ENCODE results near the gene SHMT2. TPM values are rescaled to one million over a fixed set of nuclear protein-coding genes. Genes with fewer than 3 reads are reported as not detected.
"Not testable (repeated sequence)": the region's sequence is repeated elsewhere in the genome, so short reads cannot be mapped to it uniquely, and the experiment has no call there.

SHMT2 gene
- total and polyA plus RNA-seq, 5 donors: 17.9 to 33.2 (median 28.2) TPM

- H3K9me3 ChIP-seq (ENCODE audit: control insufficient read depth, low read length); H3K27me3 ChIP-seq (ENCODE audit: control insufficient read depth, insufficient read depth); DNase-seq; intact Hi-C loops (cut with DNase I); H3K27ac ChIP-seq (ENCODE audit: low read length); ATAC-seq; H3K4me1 ChIP-seq (ENCODE audit: control insufficient read depth, insufficient read depth, low read length); H3K4me3 ChIP-seq (ENCODE audit: low read length): not testable (repeated sequence)
- 98% methylated on average over 6 of the region's 6 CpGs for WGBS
Measured at GRCh38 chr12:57276233-57276632, 46.7 kb downstream of the SHMT2 start.

GRCh38 chr12:57276935-57277563 lies 47.5 kb downstream of the SHMT2 start:
- no peak overlapping the region for H3K4me3 ChIP-seq (ENCODE audit: low read length)
- no peak for DNase-seq

GRCh38 chr12:57278465-57279381 lies 49.2 kb downstream of the SHMT2 start:
- no peak for ATAC-seq
- Histone ChIP-seq H3K27me3 (ENCODE audit: control insufficient read depth, insufficient read depth) (no peaks in the 10 kb centered on the region), H3K9me3 (ENCODE audit: control insufficient read depth, low read length) (no peaks in the 10 kb centered on the region), H3K27ac (ENCODE audit: low read length) (no peak overlapping the region), H3K4me1 (ENCODE audit: control insufficient read depth, insufficient read depth, low read length) (no peaks in the 10 kb centered on the region), H3K4me3 (ENCODE audit: low read length) (no peak overlapping the region)
- 94% methylated on average over 15 of the region's 15 CpGs for WGBS
- no peak for DNase-seq
- intact Hi-C loops (cut with DNase I): no loop called here

More at GRCh38 chr12:57276935-57277563, 47.5 kb downstream of the SHMT2 start:
- no peaks in the 10 kb centered on the region for H3K9me3 ChIP-seq (ENCODE audit: control insufficient read depth, low read length)
- intact Hi-C loops (cut with DNase I): no loop called here
- no peaks in the 10 kb centered on the region for H3K27me3 ChIP-seq (ENCODE audit: control insufficient read depth, insufficient read depth)
- peaks cover 4% of the 10 kb centered on the region for H3K4me1 ChIP-seq (ENCODE audit: control insufficient read depth, insufficient read depth, low read length)
- 60% methylated on average over 4 of the region's 4 CpGs for WGBS
- H3K27ac ChIP-seq (ENCODE audit: low read length): no peak overlapping the region
- ATAC-seq: no peak

- H3K27me3 ChIP-seq (ENCODE audit: control insufficient read depth, insufficient read depth): no peaks in the 10 kb centered on the region
Measured at GRCh38 chr12:57280211-57281062, 50.9 kb downstream of the SHMT2 start.

GRCh38 chr12:57282073-57282472 lies 52.6 kb downstream of the SHMT2 start:
- DNase-seq; H3K27ac ChIP-seq (ENCODE audit: low read length); H3K4me3 ChIP-seq (ENCODE audit: low read length); H3K4me1 ChIP-seq (ENCODE audit: control insufficient read depth, insufficient read depth, low read length); H3K9me3 ChIP-seq (ENCODE audit: control insufficient read depth, low read length); ATAC-seq; H3K27me3 ChIP-seq (ENCODE audit: control insufficient read depth, insufficient read depth); intact Hi-C loops (cut with DNase I): not testable (repeated sequence)
- WGBS: 95% methylated on average over 12 of the region's 12 CpGs

More at GRCh38 chr12:57280211-57281062, 50.9 kb downstream of the SHMT2 start:
- Histone ChIP-seq H3K4me1 (ENCODE audit: control insufficient read depth, insufficient read depth, low read length) (no peaks in the 10 kb centered on the region), H3K4me3 (ENCODE audit: low read length) (no peak overlapping the region), H3K27ac (ENCODE audit: low read length) (no peak overlapping the region), H3K9me3 (ENCODE audit: control insufficient read depth, low read length) (no peaks in the 10 kb centered on the region)
- no peak for DNase-seq
- peak; percentile 57 to 64 for ATAC-seq
- WGBS: 73% methylated on average over 9 of the region's 9 CpGs
- intact Hi-C loops (cut with DNase I): no loop called here

Small RNA genes lying within 50 kb of the gene (microRNA-seq; reads per million reads assigned to microRNA genes)
- gene MIR1228: 1.1 to 1.7 reads per million in 2 donors

Other genes starting within 250 kb of the SHMT2 start
- 1 to 10 TPM; 3.7 to 4.5 (median 4.1) TPM for gene ZBTB39, start 223.2 kb upstream of the SHMT2 start, total RNA-seq
- 1.9 TPM for gene ZBTB39, start 223.2 kb upstream of the SHMT2 start, polyA plus RNA-seq
- gene TAC3, start 213.2 kb upstream of the SHMT2 start, total RNA-seq: not detected
- not detected for gene TAC3, start 213.2 kb upstream of the SHMT2 start, polyA plus RNA-seq
- under 1 TPM in 3 of 4 donors, not detected in 1; 0.28 to 0.43 (median 0.35) TPM for gene MYO1A, start 179.6 kb upstream of the SHMT2 start, total RNA-seq
- 0.02 TPM for gene MYO1A, start 179.6 kb upstream of the SHMT2 start, polyA plus RNA-seq
- 1 to 10 TPM; 4.4 to 6.1 (median 5.1) TPM for gene NEMP1, start 150.9 kb upstream of the SHMT2 start, total RNA-seq
- gene NEMP1, start 150.9 kb upstream of the SHMT2 start, polyA plus RNA-seq: 1.6 TPM
- gene NAB2, start 140.6 kb upstream of the SHMT2 start, total RNA-seq: 10 to 100 TPM; 12.8 to 22.7 (median 14.7) TPM
- 13.8 TPM for gene NAB2, start 140.6 kb upstream of the SHMT2 start, polyA plus RNA-seq
- 10 to 100 TPM; 77.8 to 89.6 (median 83.6) TPM for gene STAT6, start 118.3 kb upstream of the SHMT2 start, total RNA-seq
- 57.6 TPM for gene STAT6, start 118.3 kb upstream of the SHMT2 start, polyA plus RNA-seq
- gene LRP1, start 101.2 kb upstream of the SHMT2 start, total RNA-seq: 100 to 1,000 TPM in 3 of 4 donors, 10 to 100 TPM in 1; 79.7 to 181 (median 154) TPM
- 55.0 TPM for gene LRP1, start 101.2 kb upstream of the SHMT2 start, polyA plus RNA-seq
- not detected for gene LRP1-AS, start 82.1 kb upstream of the SHMT2 start, total RNA-seq
- gene LRP1-AS, start 82.1 kb upstream of the SHMT2 start, polyA plus RNA-seq: not detected
- gene NXPH4, start 12.9 kb upstream of the SHMT2 start, total RNA-seq: under 1 TPM in 3 of 4 donors, not detected in 1; 0.11 to 0.39 (median 0.29) TPM
- gene NXPH4, start 12.9 kb upstream of the SHMT2 start, polyA plus RNA-seq: 1.2 TPM
- gene STAC3, start 21.5 kb downstream of the SHMT2 start, total RNA-seq: 1 to 10 TPM in 3 of 4 donors, under 1 TPM in 1; 0.91 to 2.3 (median 1.6) TPM
- gene STAC3, start 21.5 kb downstream of the SHMT2 start, polyA plus RNA-seq: 1.2 TPM
- 10 to 100 TPM; 68.3 to 85.2 (median 76.5) TPM for gene R3HDM2, start 201.3 kb downstream of the SHMT2 start, total RNA-seq
- 23.1 TPM for gene R3HDM2, start 201.3 kb downstream of the SHMT2 start, polyA plus RNA-seq
- not detected for gene INHBC, start 205.1 kb downstream of the SHMT2 start, total RNA-seq
- gene INHBC, start 205.1 kb downstream of the SHMT2 start, polyA plus RNA-seq: not detected
- gene INHBE, start 225.6 kb downstream of the SHMT2 start, total RNA-seq: not detected
- not detected for gene INHBE, start 225.6 kb downstream of the SHMT2 start, polyA plus RNA-seq
- gene GLI1, start 230.1 kb downstream of the SHMT2 start, total RNA-seq: 1 to 10 TPM; 1.6 to 3.1 (median 2.5) TPM
- gene GLI1, start 230.1 kb downstream of the SHMT2 start, polyA plus RNA-seq: 0.59 TPM

Data from right cardiac atrium (tissue), 5 donors.